ENCODE data around the gene AKNA.

DNA sequence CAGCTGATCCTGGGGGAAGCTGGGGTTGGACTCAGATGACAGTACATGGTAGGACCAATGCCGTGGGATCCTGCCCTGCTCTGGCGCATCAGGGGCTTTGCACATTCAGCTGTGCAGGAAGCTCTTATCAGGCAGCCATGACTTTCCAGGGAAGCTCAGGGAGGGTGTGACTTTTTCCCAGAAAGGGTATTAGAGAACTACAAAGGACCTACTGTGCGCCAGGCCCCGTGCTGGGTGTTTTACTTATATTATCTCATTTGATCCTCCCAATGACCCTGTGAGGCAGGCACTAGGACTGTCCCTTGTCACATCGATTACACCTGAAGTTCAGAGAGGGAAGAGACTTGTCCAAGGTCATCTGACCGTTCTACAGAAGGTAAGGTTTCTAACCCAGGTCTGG is 23.7 kb upstream of the AKNA start:
- TF ChIP-seq, protein P1, sequence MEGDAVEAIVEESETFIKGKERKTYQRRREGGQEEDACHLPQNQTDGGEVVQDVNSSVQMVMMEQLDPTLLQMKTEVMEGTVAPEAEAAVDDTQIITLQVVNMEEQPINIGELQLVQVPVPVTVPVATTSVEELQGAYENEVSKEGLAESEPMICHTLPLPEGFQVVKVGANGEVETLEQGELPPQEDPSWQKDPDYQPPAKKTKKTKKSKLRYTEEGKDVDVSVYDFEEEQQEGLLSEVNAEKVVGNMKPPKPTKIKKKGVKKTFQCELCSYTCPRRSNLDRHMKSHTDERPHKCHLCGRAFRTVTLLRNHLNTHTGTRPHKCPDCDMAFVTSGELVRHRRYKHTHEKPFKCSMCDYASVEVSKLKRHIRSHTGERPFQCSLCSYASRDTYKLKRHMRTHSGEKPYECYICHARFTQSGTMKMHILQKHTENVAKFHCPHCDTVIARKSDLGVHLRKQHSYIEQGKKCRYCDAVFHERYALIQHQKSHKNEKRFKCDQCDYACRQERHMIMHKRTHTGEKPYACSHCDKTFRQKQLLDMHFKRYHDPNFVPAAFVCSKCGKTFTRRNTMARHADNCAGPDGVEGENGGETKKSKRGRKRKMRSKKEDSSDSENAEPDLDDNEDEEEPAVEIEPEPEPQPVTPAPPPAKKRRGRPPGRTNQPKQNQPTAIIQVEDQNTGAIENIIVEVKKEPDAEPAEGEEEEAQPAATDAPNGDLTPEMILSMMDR (IDR thresholded peaks at IDR 0.05) = no peak
- no peak for TF ChIP-seq POLR2A (IDR thresholded peaks at IDR 0.05)
